Small intestine (tissue), 7 donors: ENCODE measurements around the gene ARHGEF28. TPM values are rescaled to one million over a fixed set of nuclear protein-coding genes. Genes with fewer than 3 reads are reported as not detected.

Source experiments
- DNase-seq, 2 donors: peaks; one replicate each; pipeline versions ENCODE4 v3.0.0 to v3.0.0-alpha.2; 2013
- FAIRE-seq: peaks from 2 replicates; lab custom pipeline; 2012; peaks lifted over from hg19 to GRCh38; lab: Jason Lieb, UNC
- H3K27ac ChIP-seq, 3 donors: one replicate each; pipeline ENCODE4 v1.5.1; 2013; ENCODE audit warnings: low read length in 2 of 3, mild to moderate bottlenecking in 2 of 3, control low read depth in 1 of 3, inconsistent platforms in 1 of 3, low read depth in 1 of 3, moderate library complexity in 1 of 3
- H3K27me3 ChIP-seq, 3 donors: one replicate each; pipeline ENCODE4 v1.6.1; 2013; ENCODE audit warnings: low read length in 3 of 3, inconsistent platforms in 1 of 3; ENCODE audit not compliant: control insufficient read depth in 3 of 3, insufficient read depth in 3 of 3
- H3K36me3 ChIP-seq, 3 donors: one replicate each; pipeline ENCODE4 v1.6.1; 2013; ENCODE audit warnings: low read length in 3 of 3, inconsistent platforms in 1 of 3, low read depth in 1 of 3, mild to moderate bottlenecking in 1 of 3, moderate library complexity in 1 of 3; ENCODE audit not compliant: control insufficient read depth in 3 of 3, insufficient read depth in 2 of 3
- H3K4me1 ChIP-seq, 3 donors: one replicate each; pipeline ENCODE4 v1.6.1; 2013; ENCODE audit warnings: low read length in 2 of 3, inconsistent platforms in 1 of 3, low read depth in 1 of 3, mild to moderate bottlenecking in 1 of 3, moderate library complexity in 1 of 3; ENCODE audit not compliant: control insufficient read depth in 3 of 3, insufficient read depth in 2 of 3
- H3K4me3 ChIP-seq, 3 donors: one replicate each; pipeline ENCODE4 v1.5.1; 2013; ENCODE audit warnings: low read length in 3 of 3, control low read depth in 1 of 3, inconsistent platforms in 1 of 3, low read depth in 1 of 3, mild to moderate bottlenecking in 1 of 3, moderate library complexity in 1 of 3
- H3K9me3 ChIP-seq, 2 donors: one replicate each; pipeline ENCODE4 v1.6.1; 2013; ENCODE audit warnings: low read depth in 1 of 2, low read length in 1 of 2; ENCODE audit not compliant: control insufficient read depth in 2 of 2, insufficient read depth in 1 of 2
- WGBS, 3 donors: extraction: QIAGEN DNeasy Blood & Tissue Kit; methylation state at CpG; one replicate each; pipeline ENCODE4 v1.1.7; 2013; 5-methylcytosine and 5-hydroxymethylcytosine counted together
- polyA plus RNA-seq, 4 donors: library from polyadenylated mRNA; stranded (reverse) in 3 of 4; unstranded in 1 of 4; fragments of 200-250 nt in 3 of 4; fragments of 120-200 nt in 1 of 4; gene quantifications; one replicate each; pipeline versions ENCODE4 v1.2.1 to v1.2.3, GENCODE V29; 2013
- donor health status: healthy with polysubstance abuse.
- donor health status: control.
- donor health status: control.
- donor health status: Bipolar disorder and iron deficiency.
- donor health status: healthy.

ARHGEF28 gene
- polyA plus RNA-seq, 4 donors, result 1.1 to 16.5 (median 2.7) TPM

GRCh38 chr5:73894860-73895259 lies 268.9 kb downstream of the ARHGEF28 start:
- Histone ChIP-seq H3K27ac (no peak overlapping the region), H3K9me3 (no peaks in the 10 kb centered on the region), H3K4me1 (no peaks in the 10 kb centered on the region), H3K36me3 (peaks cover 0 to 15% (median 0%) of the 10 kb centered on the region in 3 donors), H3K4me3 (no peak overlapping the region), H3K27me3 (no peaks in the 10 kb centered on the region)
- DNase-seq, result no peak
- WGBS, 3 donors, result 81 to 90% (median 89%) methylated on average over 6 of the region's 6 CpGs
- no peak for FAIRE-seq

- Histone ChIP-seq H3K36me3 (peaks cover 0 to 15% (median 0%) of the 10 kb centered on the region in 3 donors), H3K4me3 (no peak overlapping the region), H3K9me3 (no peaks in the 10 kb centered on the region), H3K27me3 (no peaks in the 10 kb centered on the region), H3K27ac (no peak overlapping the region), H3K4me1 (no peaks in the 10 kb centered on the region)
- DNase-seq, result no peak
- no peak for FAIRE-seq
- 70 to 80% (median 75%) methylated on average over 4 of the region's 4 CpGs for WGBS, 3 donors
These were observed 269.5 kb downstream of the ARHGEF28 start for GRCh38 chr5:73895471-73895870.

GRCh38 chr5:73896097-73896496 lies 270.1 kb downstream of the ARHGEF28 start:
- 55 to 78% (median 74%) methylated on average over 3 of the region's 3 CpGs for WGBS, 3 donors
- Histone ChIP-seq H3K27ac (no peak overlapping the region), H3K4me1 (no peaks in the 10 kb centered on the region), H3K9me3 (no peaks in the 10 kb centered on the region), H3K4me3 (no peak overlapping the region), H3K27me3 (no peaks in the 10 kb centered on the region), H3K36me3 (peaks cover 0 to 15% (median 0%) of the 10 kb centered on the region in 3 donors)
- no peak for DNase-seq
- no peak for FAIRE-seq

GRCh38 chr5:73896668-73897067 lies 270.7 kb downstream of the ARHGEF28 start:
- H3K9me3 ChIP-seq, result no peaks in the 10 kb centered on the region
- no peaks in the 10 kb centered on the region for H3K4me1 ChIP-seq
- H3K36me3 ChIP-seq, result peaks cover 0 to 15% (median 0%) of the 10 kb centered on the region in 3 donors
- 94 to 96% (median 95%) methylated on average over 12 of the region's 12 CpGs for WGBS, 3 donors
- no peak overlapping the region for H3K4me3 ChIP-seq
- DNase-seq (no peak), FAIRE-seq (no peak)
- no peak overlapping the region for H3K27ac ChIP-seq
- H3K27me3 ChIP-seq, result no peaks in the 10 kb centered on the region

- FAIRE-seq (no peak), DNase-seq (no peak)
- H3K9me3 ChIP-seq, result no peaks in the 10 kb centered on the region
- H3K27ac ChIP-seq, result no peak overlapping the region
- 85 to 92% (median 91%) methylated on average over 5 of the region's 5 CpGs for WGBS, 3 donors
- no peak overlapping the region for H3K4me3 ChIP-seq
- H3K27me3 ChIP-seq, result no peaks in the 10 kb centered on the region
- no peaks in the 10 kb centered on the region for H3K4me1 ChIP-seq
- H3K36me3 ChIP-seq, result peaks cover 0 to 12% (median 0%) of the 10 kb centered on the region in 3 donors
These were observed 271.9 kb downstream of the ARHGEF28 start for GRCh38 chr5:73897893-73898292.

GRCh38 chr5:73899055-73899454 lies 273.1 kb downstream of the ARHGEF28 start:
- no peak for DNase-seq
- H3K27ac ChIP-seq, result no peak overlapping the region
- no peaks in the 10 kb centered on the region for H3K9me3 ChIP-seq
- WGBS, 3 donors, result 72 to 77% (median 77%) methylated on average over 9 of the region's 9 CpGs
- H3K4me3 ChIP-seq, result no peak overlapping the region
- H3K4me1 ChIP-seq, result no peaks in the 10 kb centered on the region
- FAIRE-seq, result no peak
- no peaks in the 10 kb centered on the region for H3K27me3 ChIP-seq
- H3K36me3 ChIP-seq, result peaks cover 0 to 12% (median 0%) of the 10 kb centered on the region in 3 donors

- WGBS, 3 donors, result 88 to 92% (median 90%) methylated on average over 3 of the region's 3 CpGs
- H3K9me3 ChIP-seq, result no peaks in the 10 kb centered on the region
- no peak overlapping the region for H3K27ac ChIP-seq
- DNase-seq (no peak), FAIRE-seq (no peak)
- H3K4me1 ChIP-seq, result no peaks in the 10 kb centered on the region
- peaks cover 0 to 13% (median 0%) of the 10 kb centered on the region in 3 donors for H3K36me3 ChIP-seq
- H3K27me3 ChIP-seq, result no peaks in the 10 kb centered on the region
- no peak overlapping the region for H3K4me3 ChIP-seq
These were observed 273.9 kb downstream of the ARHGEF28 start for GRCh38 chr5:73899916-73900315.

GRCh38 chr5:73900566-73900965 lies 274.6 kb downstream of the ARHGEF28 start:
- FAIRE-seq, result no peak
- Histone ChIP-seq H3K36me3 (peaks cover 0 to 14% (median 0%) of the 10 kb centered on the region in 3 donors), H3K4me1 (no peaks in the 10 kb centered on the region), H3K4me3 (no peak overlapping the region), H3K27me3 (no peaks in the 10 kb centered on the region), H3K27ac (no peak overlapping the region), H3K9me3 (no peaks in the 10 kb centered on the region)
- 89 to 96% (median 91%) methylated on average over 7 of the region's 7 CpGs for WGBS, 3 donors
- no peak for DNase-seq

- H3K36me3 ChIP-seq, result peaks cover 0 to 14% (median 0%) of the 10 kb centered on the region in 3 donors
- FAIRE-seq, result no peak
- H3K4me3 ChIP-seq, result no peak overlapping the region
- no peaks in the 10 kb centered on the region for H3K27me3 ChIP-seq
- no peaks in the 10 kb centered on the region for H3K4me1 ChIP-seq
- peak in 1 of 2 donors; percentile 13 for DNase-seq
- 35 to 55% (median 38%) methylated on average over 13 of the region's 13 CpGs for WGBS, 3 donors
- no peak overlapping the region for H3K27ac ChIP-seq
- no peaks in the 10 kb centered on the region for H3K9me3 ChIP-seq
These were observed 275.0 kb downstream of the ARHGEF28 start for GRCh38 chr5:73901043-73901442.
